HEK293 (cell line): ENCODE results near the gene THSD4.

Experiments
- CTCF ChIA-PET: fragments of 350-600 bp; formaldehyde crosslinking; extraction: SDS; loops from one replicate; lab custom pipeline; 2021; ENCODE audit warnings: antibody characterized with exemption; lab: Yijun Ruan, JAX
- POLR2A ChIA-PET: fragments of 300-600 bp; formaldehyde crosslinking; extraction: SDS; loops from one replicate; lab custom pipeline; 2020; ENCODE audit warnings: antibody characterized with exemption, inconsistent platforms; lab: Yijun Ruan, JAX
- H3K27ac ChIP-seq: fragments of 200-500 bp; sonication (Bioruptor generic); 2 replicates; pipeline ENCODE4 v1.5.1; 2014; ENCODE audit warnings: low read depth, low read length, control low read depth, inconsistent platforms; ENCODE audit errors: extremely low read depth
- H3K36me3 ChIP-seq, 2 experiments: fragments of 200-500 bp in 1 of 2; sonication (Bioruptor generic) in 1 of 2; 1 replicate in 1 of 2; 2 replicates in 1 of 2; pipeline ENCODE4 v1.5.1; 2014 to 2017; ENCODE audit warnings: inconsistent platforms in 2 of 2, low read length in 2 of 2; ENCODE audit not compliant: control insufficient read depth in 2 of 2, insufficient read depth in 1 of 2
- H3K4me1 ChIP-seq: fragments of 200-500 bp; sonication (Bioruptor generic); 2 replicates; pipeline ENCODE4 v1.5.1; 2014; ENCODE audit warnings: mild to moderate bottlenecking, low read length, inconsistent platforms; ENCODE audit not compliant: control insufficient read depth, insufficient read depth
- H3K4me3 ChIP-seq: 2 replicates; pipeline ENCODE4 v1.5.1; 2011; ENCODE audit warnings: low read depth, mild to moderate bottlenecking, control low read depth, low read length, moderate library complexity
- H3K9me3 ChIP-seq: fragments of 200-500 bp; sonication (Bioruptor generic); 2 replicates; pipeline ENCODE4 v1.5.1; 2014; ENCODE audit warnings: low read depth, low read length, inconsistent platforms; ENCODE audit not compliant: control insufficient read depth, insufficient read depth
- CTCF ChIP-seq: fragments of 450-650 bp; formaldehyde crosslinking; IDR thresholded peaks from 2 replicates; pipeline ENCODE4 v1.5.1; 2016; ENCODE audit warnings: missing biosample characterization, missing genetic modification characterization
- EGR2 ChIP-seq: fragments of 450-650 bp; formaldehyde crosslinking; IDR thresholded peaks from 2 replicates; pipeline ENCODE4 v1.5.1; 2016; ENCODE audit warnings: low read depth, missing biosample characterization, missing genetic modification characterization
- GLIS2 ChIP-seq: fragments of 450-650 bp; formaldehyde crosslinking; IDR thresholded peaks from 2 replicates; pipeline ENCODE4 v1.5.1; 2016; ENCODE audit warnings: missing biosample characterization, missing genetic modification characterization
- HOXC10 ChIP-seq: sonication (generic); formaldehyde crosslinking; IDR thresholded peaks from 2 replicates; pipeline ENCODE4 v1.8.1; 2023; ENCODE audit warnings: mild to moderate bottlenecking, missing genetic modification reagents
- MZF1 ChIP-seq: fragments of 450-650 bp; formaldehyde crosslinking; IDR thresholded peaks from 2 replicates; pipeline ENCODE4 v1.5.1; 2017; ENCODE audit warnings: missing biosample characterization, missing genetic modification characterization, borderline replicate concordance
- PATZ1 ChIP-seq: fragments of 450-650 bp; formaldehyde crosslinking; IDR thresholded peaks from 2 replicates; pipeline ENCODE4 v1.5.1; 2016; ENCODE audit warnings: missing biosample characterization, missing genetic modification characterization
- SP7 ChIP-seq: fragments of 450-650 bp; formaldehyde crosslinking; IDR thresholded peaks from 2 replicates; pipeline ENCODE4 v1.5.1; 2016; ENCODE audit warnings: missing biosample characterization, missing genetic modification characterization
- ZFHX2 ChIP-seq: fragments of 450-650 bp; formaldehyde crosslinking; conservative IDR thresholded peaks from 2 replicates; pipeline ENCODE4 v1.5.1; 2016; ENCODE audit warnings: missing biosample characterization, missing genetic modification characterization
- ZNF138 ChIP-seq: fragments of 450-650 bp; formaldehyde crosslinking; IDR thresholded peaks from 2 replicates; pipeline ENCODE4 v1.5.1; 2016; ENCODE audit warnings: missing biosample characterization, missing genetic modification characterization, borderline replicate concordance
- ZNF140 ChIP-seq: fragments of 450-650 bp; formaldehyde crosslinking; IDR thresholded peaks from 2 replicates; pipeline ENCODE4 v1.5.1; 2016; ENCODE audit warnings: missing biosample characterization, missing genetic modification characterization
- ZNF24 ChIP-seq: fragments of 450-650 bp; formaldehyde crosslinking; IDR thresholded peaks from 2 replicates; pipeline ENCODE4 v1.5.1; 2016; ENCODE audit warnings: missing biosample characterization, missing genetic modification characterization
- ZNF391 ChIP-seq: fragments of 450-650 bp; formaldehyde crosslinking; IDR thresholded peaks from 2 replicates; pipeline ENCODE4 v1.5.1; 2016; ENCODE audit warnings: low read depth, missing biosample characterization, missing genetic modification characterization, borderline replicate concordance
- ZNF510 ChIP-seq: fragments of 450-650 bp; formaldehyde crosslinking; IDR thresholded peaks from 2 replicates; pipeline ENCODE4 v1.5.1; 2018; ENCODE audit warnings: mild to moderate bottlenecking, missing genetic modification characterization, missing biosample characterization; ENCODE audit not compliant: insufficient replicate concordance
- ZNF549 ChIP-seq: fragments of 450-650 bp; IDR thresholded peaks from 2 replicates; pipeline ENCODE4 v1.5.1; 2018; ENCODE audit warnings: missing biosample characterization, missing genetic modification characterization, mild to moderate bottlenecking, inconsistent platforms, moderate library complexity
- ZNF560 ChIP-seq: fragments of 450-650 bp; formaldehyde crosslinking; IDR thresholded peaks from 2 replicates; pipeline ENCODE4 v1.5.1; 2017; ENCODE audit warnings: missing biosample characterization, missing genetic modification characterization, borderline replicate concordance
- ZNF561 ChIP-seq: fragments of 450-650 bp; IDR thresholded peaks from 2 replicates; pipeline ENCODE4 v1.5.1; 2018; ENCODE audit warnings: missing biosample characterization, missing genetic modification characterization, borderline replicate concordance
- ZNF585B ChIP-seq: fragments of 450-650 bp; formaldehyde crosslinking; IDR thresholded peaks from 2 replicates; pipeline ENCODE4 v1.5.1; 2016; ENCODE audit warnings: missing biosample characterization, missing genetic modification characterization
- ZNF626 ChIP-seq: fragments of 450-650 bp; sonication (Bioruptor Pico); formaldehyde crosslinking; IDR thresholded peaks from 2 replicates; pipeline ENCODE4 v1.5.1; 2018; ENCODE audit warnings: missing biosample characterization, missing genetic modification characterization, inconsistent platforms
- ZNF677 ChIP-seq: fragments of 450-650 bp; IDR thresholded peaks from 2 replicates; pipeline ENCODE4 v1.5.0; 2018; ENCODE audit warnings: missing biosample characterization, mild to moderate bottlenecking, missing genetic modification characterization, moderate library complexity
- ZNF768 ChIP-seq: fragments of 450-650 bp; formaldehyde crosslinking; IDR thresholded peaks from 2 replicates; pipeline ENCODE4 v1.5.1; 2018; ENCODE audit warnings: missing biosample characterization, mild to moderate bottlenecking, missing genetic modification characterization
- ZNF776 ChIP-seq: fragments of 450-650 bp; formaldehyde crosslinking; IDR thresholded peaks from 2 replicates; pipeline ENCODE4 v1.5.0; 2017; ENCODE audit warnings: missing biosample characterization, missing genetic modification characterization, borderline replicate concordance

Gene THSD4

GRCh38 chr15:71568227-71568626 lies 453.0 kb downstream of the THSD4 start:
- no peaks in the 10 kb centered on the region for H3K36me3 ChIP-seq
- peaks cover 6% of the 10 kb centered on the region; the same call in 1 of the 2 replicates for H3K4me1 ChIP-seq
- POLR2A ChIA-PET, result no interaction called here
- H3K9me3 ChIP-seq, result no peaks in the 10 kb centered on the region
- no peak overlapping the region for H3K27ac ChIP-seq
- TF ChIP-seq GLIS2 (no peak), ZNF585B (tag by site-specific recombination) (no peak), ZFHX2 (tag by site-specific recombination) (no peak), MZF1 (no peak), EGR2 (tag by site-specific recombination) (no peak), CTCF (tag by site-specific recombination) (no peak)
- CTCF ChIA-PET, result interaction anchor here (1.0 to 1.2 kb wide), 2 partner anchors 7 to 83 kb away, joined by 3 read pairs; no protein-coding TSS in a partner anchor
- no peak overlapping the region for H3K4me3 ChIP-seq

GRCh38 chr15:71570736-71571135 lies 455.5 kb downstream of the THSD4 start:
- no peak for TF ChIP-seq ZNF626 (tag by site-specific recombination)
- TF ChIP-seq ZNF510, result no peak
- no peak for TF ChIP-seq ZNF560 (tag by site-specific recombination)
- TF ChIP-seq HOXC10 (CRISPR knock-in tag), result no peak
- no peak for TF ChIP-seq PATZ1 (tag by site-specific recombination)
- TF ChIP-seq ZNF776, result no peak
- TF ChIP-seq ZNF677, result no peak
- no peak for TF ChIP-seq ZNF549 (tag by site-specific recombination)
- no peak for TF ChIP-seq ZNF561 (tag by site-specific recombination)
- TF ChIP-seq ZNF391 (tag by site-specific recombination), result no peak
- TF ChIP-seq ZNF138 (tag by site-specific recombination), result no peak
- no peak for TF ChIP-seq ZNF140 (tag by site-specific recombination)
- TF ChIP-seq ZNF768 (tag by site-specific recombination), result no peak
- no peak for TF ChIP-seq ZNF24
- Histone ChIP-seq H3K4me3 (no peak overlapping the region), H3K27ac (no peak overlapping the region), H3K4me1 (0 out of 2 replicates have a peak, but pooled peaks cover 2% of the 10 kb centered on the region), H3K36me3 (no peaks in the 10 kb centered on the region), H3K9me3 (no peaks in the 10 kb centered on the region)
- POLR2A ChIA-PET, result no interaction called here
- CTCF ChIA-PET, result interaction anchor here (2.0 kb wide), 1 partner anchor 182 kb away, joined by 9 read pairs; no protein-coding TSS in a partner anchor

- Histone ChIP-seq H3K4me1 (no peaks in the 10 kb centered on the region), H3K9me3 (no peaks in the 10 kb centered on the region), H3K27ac (no peak overlapping the region), H3K36me3 (no peaks in the 10 kb centered on the region), H3K4me3 (no peak overlapping the region)
- POLR2A ChIA-PET, result no interaction called here
- CTCF ChIA-PET, result interaction anchor here (0.5 to 6.2 kb wide), 11 partner anchors 10 to 460 kb away, joined by 3 to 93 read pairs (median 5); no protein-coding TSS in a partner anchor
- TF ChIP-seq SP7 (tag by site-specific recombination) (no peak), CTCF (tag by site-specific recombination) (no peak), ZNF391 (tag by site-specific recombination) (no peak), EGR2 (tag by site-specific recombination) (no peak)
Measured at GRCh38 chr15:71571641-71572040, 456.4 kb downstream of the THSD4 start.
